Osteocyte (in vitro differentiated cells): Measurements from ENCODE around the gene RAB17. TPM values are rescaled to one million over a fixed set of nuclear protein-coding genes. Genes with fewer than 3 reads are reported as not detected.

Experiments
- DNase-seq: peaks from one replicate; pipeline ENCODE4 v3.0.0; 2021; ENCODE audit warnings: mixed read lengths; ENCODE audit not compliant: unreplicated experiment; ENCODE audit errors: extremely low spot score
- H3K27ac Mint-ChIP-seq: one replicate; pipeline ENCODE4 v1.8.0; 2021; ENCODE audit warnings: mild to moderate bottlenecking, mixed read lengths; ENCODE audit not compliant: unreplicated experiment
- H3K27me3 Mint-ChIP-seq: one replicate; pipeline ENCODE4 v1.8.0; 2021; ENCODE audit warnings: mixed read lengths; ENCODE audit not compliant: unreplicated experiment
- H3K36me3 Mint-ChIP-seq: one replicate; pipeline ENCODE4 v1.8.0; 2021; ENCODE audit warnings: mixed read lengths; ENCODE audit not compliant: unreplicated experiment
- H3K4me1 Mint-ChIP-seq: one replicate; pipeline ENCODE4 v1.8.0; 2021; ENCODE audit warnings: mixed read lengths; ENCODE audit not compliant: unreplicated experiment
- H3K4me3 Mint-ChIP-seq: one replicate; pipeline ENCODE4 v1.8.0; 2021; ENCODE audit warnings: mild to moderate bottlenecking, moderate library complexity, mixed read lengths; ENCODE audit not compliant: unreplicated experiment
- H3K9me3 Mint-ChIP-seq: one replicate; pipeline ENCODE4 v1.8.0; 2021; ENCODE audit warnings: mixed read lengths; ENCODE audit not compliant: unreplicated experiment
- total RNA-seq: library from RNA; stranded (reverse); gene quantifications from 2 replicates; pipeline ENCODE4 v1.2.1, GENCODE V29; 2021
- TF ChIP-seq, protein P1 (sequence below): fragments of 200-600 bp; sonication (generic); IDR thresholded peaks from 2 replicates; pipeline ENCODE4 v1.5.0; 2021; ENCODE audit warnings: antibody characterized with exemption, mild to moderate bottlenecking, moderate library complexity

Gene RAB17
- total RNA-seq, 1 donor from 2014 or later = 5.2 TPM

DNA sequence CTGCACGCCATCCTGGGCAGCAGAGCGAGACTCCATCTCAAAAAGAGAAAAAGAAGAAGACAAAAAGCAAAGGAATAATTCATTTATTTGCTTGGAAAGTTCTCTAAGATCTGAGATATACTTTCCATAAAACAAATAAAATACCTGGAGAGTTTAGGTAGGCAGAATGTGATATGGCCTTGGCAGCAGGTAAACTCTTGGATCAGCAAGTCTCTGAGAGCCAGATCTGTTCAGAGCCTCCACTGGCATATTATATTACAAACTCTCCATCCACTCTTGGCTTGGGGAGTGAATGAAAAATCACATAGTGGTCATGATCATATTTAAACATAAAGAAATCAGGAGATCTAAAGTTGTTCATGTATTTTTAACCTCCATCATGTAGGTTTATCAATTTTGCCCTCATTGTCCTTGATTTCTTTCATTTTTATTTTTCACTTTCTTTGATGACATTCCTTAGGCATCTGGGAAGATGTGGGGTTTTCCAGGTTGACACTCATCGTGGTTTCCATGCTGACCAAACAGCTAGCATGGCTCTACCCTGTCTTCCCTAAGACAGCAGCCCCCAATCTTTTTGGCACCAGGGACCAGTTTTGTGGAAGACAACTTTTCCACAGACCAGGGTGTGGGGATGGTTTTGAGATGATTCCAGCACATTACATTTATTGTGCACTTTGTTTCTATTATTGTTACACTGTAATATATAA lies 47.0 kb upstream of the RAB17 start:
- TF ChIP-seq, protein P1, sequence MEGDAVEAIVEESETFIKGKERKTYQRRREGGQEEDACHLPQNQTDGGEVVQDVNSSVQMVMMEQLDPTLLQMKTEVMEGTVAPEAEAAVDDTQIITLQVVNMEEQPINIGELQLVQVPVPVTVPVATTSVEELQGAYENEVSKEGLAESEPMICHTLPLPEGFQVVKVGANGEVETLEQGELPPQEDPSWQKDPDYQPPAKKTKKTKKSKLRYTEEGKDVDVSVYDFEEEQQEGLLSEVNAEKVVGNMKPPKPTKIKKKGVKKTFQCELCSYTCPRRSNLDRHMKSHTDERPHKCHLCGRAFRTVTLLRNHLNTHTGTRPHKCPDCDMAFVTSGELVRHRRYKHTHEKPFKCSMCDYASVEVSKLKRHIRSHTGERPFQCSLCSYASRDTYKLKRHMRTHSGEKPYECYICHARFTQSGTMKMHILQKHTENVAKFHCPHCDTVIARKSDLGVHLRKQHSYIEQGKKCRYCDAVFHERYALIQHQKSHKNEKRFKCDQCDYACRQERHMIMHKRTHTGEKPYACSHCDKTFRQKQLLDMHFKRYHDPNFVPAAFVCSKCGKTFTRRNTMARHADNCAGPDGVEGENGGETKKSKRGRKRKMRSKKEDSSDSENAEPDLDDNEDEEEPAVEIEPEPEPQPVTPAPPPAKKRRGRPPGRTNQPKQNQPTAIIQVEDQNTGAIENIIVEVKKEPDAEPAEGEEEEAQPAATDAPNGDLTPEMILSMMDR = no peak
- Mint-ChIP-seq H3K27ac (no peak overlapping the region), H3K4me3 (no peak overlapping the region), H3K27me3 (no peaks in the 10 kb centered on the region), H3K36me3 (peaks cover 24% of the 10 kb centered on the region), H3K9me3 (peaks cover 13% of the 10 kb centered on the region), H3K4me1 (peaks cover 16% of the 10 kb centered on the region)
- DNase-seq = no peak

DNA sequence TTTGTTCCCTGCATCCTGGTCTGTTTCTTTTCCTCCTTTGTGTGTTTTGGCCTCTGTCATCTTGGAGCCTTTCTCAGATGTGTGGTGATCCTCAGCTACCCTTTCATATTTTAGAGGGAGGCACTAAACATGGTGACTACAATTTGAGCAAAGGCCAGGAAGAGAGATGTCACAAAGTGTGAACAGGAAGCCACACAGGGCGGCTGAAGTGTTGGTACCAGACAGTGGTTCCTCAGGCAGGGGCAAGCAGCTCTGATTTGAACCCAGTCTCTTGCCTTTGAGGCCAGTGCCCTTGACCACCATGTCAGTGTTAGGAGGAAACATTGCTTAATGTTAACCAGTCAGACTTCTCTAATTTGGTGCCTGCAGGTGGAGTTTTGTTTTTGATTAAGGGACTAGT lies 46.0 kb upstream of the RAB17 start:
- peaks cover 16% of the 10 kb centered on the region for H3K4me1 Mint-ChIP-seq
- no peaks in the 10 kb centered on the region for H3K27me3 Mint-ChIP-seq
- H3K36me3 Mint-ChIP-seq = peaks cover 21% of the 10 kb centered on the region
- H3K27ac Mint-ChIP-seq = no peak overlapping the region
- DNase-seq = no peak
- H3K9me3 Mint-ChIP-seq = peaks cover 13% of the 10 kb centered on the region
- TF ChIP-seq, protein P1 = no peak
- no peak overlapping the region for H3K4me3 Mint-ChIP-seq

- H3K4me1 Mint-ChIP-seq = peaks cover 27% of the 10 kb centered on the region
- H3K27ac Mint-ChIP-seq = no peak overlapping the region
- no peak overlapping the region for H3K4me3 Mint-ChIP-seq
- DNase-seq = no peak
- TF ChIP-seq, protein P1 = no peak
- H3K36me3 Mint-ChIP-seq = peaks cover 32% of the 10 kb centered on the region
- no peaks in the 10 kb centered on the region for H3K27me3 Mint-ChIP-seq
- peaks cover 13% of the 10 kb centered on the region for H3K9me3 Mint-ChIP-seq
Observed at GRCh38 chr2:237633061-237633561, 42.6 kb upstream of the RAB17 start.

- no peaks in the 10 kb centered on the region for H3K27me3 Mint-ChIP-seq
- H3K4me1 Mint-ChIP-seq = peaks cover 27% of the 10 kb centered on the region
Observed at GRCh38 chr2:237631801-237632585, 41.5 kb upstream of the RAB17 start.

More at GRCh38 chr2:237631801-237632585, 41.5 kb upstream of the RAB17 start:
- no peak overlapping the region for H3K27ac Mint-ChIP-seq
- TF ChIP-seq, protein P1 = no peak
- H3K4me3 Mint-ChIP-seq = no peak overlapping the region
- H3K36me3 Mint-ChIP-seq = peaks cover 32% of the 10 kb centered on the region
- DNase-seq = no peak
- H3K9me3 Mint-ChIP-seq = peaks cover 13% of the 10 kb centered on the region
